ENCODE data around the gene USH1C. TPM values are rescaled to one million over a fixed set of nuclear protein-coding genes. Genes with fewer than 3 reads are reported as not detected.

The USH1C gene
- total RNA-seq, 1 experiment from 2014 or later: not detected

- H3K9me2 ChIP-seq (replicated peaks; ENCODE audit: insufficient read depth, low read length): no peaks in the 10 kb centered on the region
- no peak overlapping the region for H3K9ac ChIP-seq (ENCODE audit: low read length)
- H3K4me2 ChIP-seq (ENCODE audit: low read depth, low read length, poor library complexity, severe bottlenecking): no peak overlapping the region
- H3K27me3 ChIP-seq (ENCODE audit: low read length): no peaks in the 10 kb centered on the region
- no peaks in the 10 kb centered on the region for H4K20me1 ChIP-seq (ENCODE audit: insufficient read depth, low read depth, low read length)
- H3K9me3 ChIP-seq (ENCODE audit: low read length): no peaks in the 10 kb centered on the region
- H3K36me3 ChIP-seq (ENCODE audit: insufficient read depth, low read length): no peaks in the 10 kb centered on the region
- no peak overlapping the region for H3K4me3 ChIP-seq (ENCODE audit: low read length)
- H3K27ac ChIP-seq (ENCODE audit: low read length): no peak overlapping the region
- H2AFZ ChIP-seq (ENCODE audit: low read length): no peak overlapping the region
- no peaks in the 10 kb centered on the region for H3K4me1 ChIP-seq (ENCODE audit: low read length)
- DNase-seq: peak; percentile 42
- no peaks in the 10 kb centered on the region for H3K79me2 ChIP-seq (ENCODE audit: low read length)
These were observed 19.0 kb upstream of the USH1C start for GRCh38 chr11:17563231-17563646.

GRCh38 chr11:17561526-17561925 lies 17.3 kb upstream of the USH1C start:
- Histone ChIP-seq H3K9me2 (replicated peaks; ENCODE audit: insufficient read depth, low read length) (no peaks in the 10 kb centered on the region), H3K27me3 (ENCODE audit: low read length) (no peaks in the 10 kb centered on the region), H2AFZ (ENCODE audit: low read length) (no peak overlapping the region), H3K9ac (ENCODE audit: low read length) (no peak overlapping the region), H3K4me1 (ENCODE audit: low read length) (no peaks in the 10 kb centered on the region), H3K36me3 (ENCODE audit: insufficient read depth, low read length) (no peaks in the 10 kb centered on the region), H3K4me2 (ENCODE audit: low read depth, low read length, poor library complexity, severe bottlenecking) (no peak overlapping the region), H3K9me3 (ENCODE audit: low read length) (no peaks in the 10 kb centered on the region), H4K20me1 (ENCODE audit: insufficient read depth, low read depth, low read length) (no peaks in the 10 kb centered on the region), H3K27ac (ENCODE audit: low read length) (no peak overlapping the region), H3K4me3 (ENCODE audit: low read length) (no peak overlapping the region), H3K79me2 (ENCODE audit: low read length) (no peaks in the 10 kb centered on the region)
- no peak for DNase-seq

- Histone ChIP-seq H3K4me3 (ENCODE audit: low read length) (no peak overlapping the region), H3K4me1 (ENCODE audit: low read length) (no peaks in the 10 kb centered on the region), H3K4me2 (ENCODE audit: low read depth, low read length, poor library complexity, severe bottlenecking) (no peak overlapping the region), H3K9me2 (replicated peaks; ENCODE audit: insufficient read depth, low read length) (no peaks in the 10 kb centered on the region), H3K79me2 (ENCODE audit: low read length) (no peaks in the 10 kb centered on the region), H3K27ac (ENCODE audit: low read length) (no peak overlapping the region), H4K20me1 (ENCODE audit: insufficient read depth, low read depth, low read length) (no peaks in the 10 kb centered on the region), H2AFZ (ENCODE audit: low read length) (no peak overlapping the region), H3K9me3 (ENCODE audit: low read length) (no peaks in the 10 kb centered on the region), H3K36me3 (ENCODE audit: insufficient read depth, low read length) (no peaks in the 10 kb centered on the region), H3K27me3 (ENCODE audit: low read length) (no peaks in the 10 kb centered on the region), H3K9ac (ENCODE audit: low read length) (no peak overlapping the region)
- no peak for DNase-seq
These were observed 16.8 kb upstream of the USH1C start for GRCh38 chr11:17561111-17561415.

GRCh38 chr11:17560281-17561110 lies 16.3 kb upstream of the USH1C start:
- H3K27ac ChIP-seq (ENCODE audit: low read length): no peak overlapping the region
- H3K4me3 ChIP-seq (ENCODE audit: low read length): no peak overlapping the region
- DNase-seq: no peak
- no peak overlapping the region for H3K9ac ChIP-seq (ENCODE audit: low read length)
- H3K9me3 ChIP-seq (ENCODE audit: low read length): no peaks in the 10 kb centered on the region
- H3K27me3 ChIP-seq (ENCODE audit: low read length): no peaks in the 10 kb centered on the region
- H2AFZ ChIP-seq (ENCODE audit: low read length): no peak overlapping the region
- H3K79me2 ChIP-seq (ENCODE audit: low read length): no peaks in the 10 kb centered on the region
- H3K4me1 ChIP-seq (ENCODE audit: low read length): no peaks in the 10 kb centered on the region
- no peak overlapping the region for H3K4me2 ChIP-seq (ENCODE audit: low read depth, low read length, poor library complexity, severe bottlenecking)
- no peaks in the 10 kb centered on the region for H3K9me2 ChIP-seq (replicated peaks; ENCODE audit: insufficient read depth, low read length)
- no peaks in the 10 kb centered on the region for H4K20me1 ChIP-seq (ENCODE audit: insufficient read depth, low read depth, low read length)
- no peaks in the 10 kb centered on the region for H3K36me3 ChIP-seq (ENCODE audit: insufficient read depth, low read length)

- H3K4me1 ChIP-seq (ENCODE audit: low read length): no peaks in the 10 kb centered on the region
- H3K9me2 ChIP-seq (replicated peaks; ENCODE audit: insufficient read depth, low read length): no peaks in the 10 kb centered on the region
- H3K9me3 ChIP-seq (ENCODE audit: low read length): no peaks in the 10 kb centered on the region
- H3K27ac ChIP-seq (ENCODE audit: low read length): no peak overlapping the region
- no peak overlapping the region for H3K9ac ChIP-seq (ENCODE audit: low read length)
- H3K4me2 ChIP-seq (ENCODE audit: low read depth, low read length, poor library complexity, severe bottlenecking): no peak overlapping the region
- no peaks in the 10 kb centered on the region for H3K27me3 ChIP-seq (ENCODE audit: low read length)
- no peaks in the 10 kb centered on the region for H3K36me3 ChIP-seq (ENCODE audit: insufficient read depth, low read length)
- no peak for DNase-seq
- H4K20me1 ChIP-seq (ENCODE audit: insufficient read depth, low read depth, low read length): no peaks in the 10 kb centered on the region
- H2AFZ ChIP-seq (ENCODE audit: low read length): no peak overlapping the region
- no peak overlapping the region for H3K4me3 ChIP-seq (ENCODE audit: low read length)
- no peaks in the 10 kb centered on the region for H3K79me2 ChIP-seq (ENCODE audit: low read length)
These were observed 15.3 kb upstream of the USH1C start for GRCh38 chr11:17559341-17560087.

GRCh38 chr11:17558916-17559315 lies 14.7 kb upstream of the USH1C start:
- H4K20me1 ChIP-seq (ENCODE audit: insufficient read depth, low read depth, low read length): no peaks in the 10 kb centered on the region
- H3K9ac ChIP-seq (ENCODE audit: low read length): no peak overlapping the region
- H3K79me2 ChIP-seq (ENCODE audit: low read length): no peaks in the 10 kb centered on the region
- no peak overlapping the region for H3K4me3 ChIP-seq (ENCODE audit: low read length)
- H2AFZ ChIP-seq (ENCODE audit: low read length): no peak overlapping the region
- no peaks in the 10 kb centered on the region for H3K27me3 ChIP-seq (ENCODE audit: low read length)
- H3K36me3 ChIP-seq (ENCODE audit: insufficient read depth, low read length): no peaks in the 10 kb centered on the region
- H3K9me3 ChIP-seq (ENCODE audit: low read length): no peaks in the 10 kb centered on the region
- no peaks in the 10 kb centered on the region for H3K9me2 ChIP-seq (replicated peaks; ENCODE audit: insufficient read depth, low read length)
- H3K27ac ChIP-seq (ENCODE audit: low read length): no peak overlapping the region
- H3K4me1 ChIP-seq (ENCODE audit: low read length): no peaks in the 10 kb centered on the region
- H3K4me2 ChIP-seq (ENCODE audit: low read depth, low read length, poor library complexity, severe bottlenecking): no peak overlapping the region
- DNase-seq: no peak

- no peaks in the 10 kb centered on the region for H3K9me2 ChIP-seq (replicated peaks; ENCODE audit: insufficient read depth, low read length)
- DNase-seq: no peak
- no peak overlapping the region for H3K4me3 ChIP-seq (ENCODE audit: low read length)
- H3K27me3 ChIP-seq (ENCODE audit: low read length): no peaks in the 10 kb centered on the region
- H3K4me2 ChIP-seq (ENCODE audit: low read depth, low read length, poor library complexity, severe bottlenecking): no peak overlapping the region
- H2AFZ ChIP-seq (ENCODE audit: low read length): no peak overlapping the region
- no peaks in the 10 kb centered on the region for H3K4me1 ChIP-seq (ENCODE audit: low read length)
- no peaks in the 10 kb centered on the region for H4K20me1 ChIP-seq (ENCODE audit: insufficient read depth, low read depth, low read length)
- H3K79me2 ChIP-seq (ENCODE audit: low read length): no peaks in the 10 kb centered on the region
- no peaks in the 10 kb centered on the region for H3K36me3 ChIP-seq (ENCODE audit: insufficient read depth, low read length)
- no peaks in the 10 kb centered on the region for H3K9me3 ChIP-seq (ENCODE audit: low read length)
- no peak overlapping the region for H3K27ac ChIP-seq (ENCODE audit: low read length)
- no peak overlapping the region for H3K9ac ChIP-seq (ENCODE audit: low read length)
These were observed 14.0 kb upstream of the USH1C start for GRCh38 chr11:17558025-17558780.

GRCh38 chr11:17556999-17557398 lies 12.8 kb upstream of the USH1C start:
- no peaks in the 10 kb centered on the region for H3K79me2 ChIP-seq (ENCODE audit: low read length)
- H3K27me3 ChIP-seq (ENCODE audit: low read length): no peaks in the 10 kb centered on the region
- H3K4me3 ChIP-seq (ENCODE audit: low read length): no peak overlapping the region
- no peak for DNase-seq
- no peaks in the 10 kb centered on the region for H4K20me1 ChIP-seq (ENCODE audit: insufficient read depth, low read depth, low read length)
- no peaks in the 10 kb centered on the region for H3K9me3 ChIP-seq (ENCODE audit: low read length)
- H3K27ac ChIP-seq (ENCODE audit: low read length): no peak overlapping the region
- no peaks in the 10 kb centered on the region for H3K4me1 ChIP-seq (ENCODE audit: low read length)
- no peak overlapping the region for H3K9ac ChIP-seq (ENCODE audit: low read length)
- no peaks in the 10 kb centered on the region for H3K36me3 ChIP-seq (ENCODE audit: insufficient read depth, low read length)
- H3K9me2 ChIP-seq (replicated peaks; ENCODE audit: insufficient read depth, low read length): no peaks in the 10 kb centered on the region
- no peak overlapping the region for H3K4me2 ChIP-seq (ENCODE audit: low read depth, low read length, poor library complexity, severe bottlenecking)
- H2AFZ ChIP-seq (ENCODE audit: low read length): no peak overlapping the region

Measured in Karpas-422 (cell line).